ENCODE measurements around the gene RSPH3. TPM values are rescaled to one million over a fixed set of nuclear protein-coding genes. Genes with fewer than 3 reads are reported as not detected.

The RSPH3 gene
- total RNA-seq, 1 experiment from 2014 or later, result 16.6 TPM

DNA sequence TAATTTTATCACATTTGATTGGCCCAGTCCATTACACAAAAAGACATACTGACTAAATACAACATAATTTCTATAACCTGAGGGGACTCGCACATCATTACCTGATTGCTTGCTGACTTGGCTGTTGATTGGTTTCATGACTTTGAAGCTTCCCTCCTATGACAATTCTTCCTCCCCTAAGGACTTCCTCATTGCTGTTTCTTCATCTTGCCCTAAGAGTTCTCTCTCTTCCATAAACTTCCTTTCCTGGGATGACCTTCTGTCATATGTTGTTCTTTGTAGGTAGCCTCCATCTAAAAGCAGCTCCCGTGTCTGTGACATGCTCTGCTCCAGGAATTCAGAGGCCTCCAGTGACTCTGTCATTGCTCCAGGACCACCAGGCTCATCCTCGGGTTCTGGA is 22.6 kb downstream of the RSPH3 start:
- Histone ChIP-seq H3K27ac (no peak overlapping the region), H3K4me1 (replicated peaks; ENCODE audit: insufficient read depth) (peaks cover 8% of the 10 kb centered on the region), H2AFZ (no peak overlapping the region), H3K9me2 (ENCODE audit: insufficient read depth) (no peaks in the 10 kb centered on the region), H3K9me3 (ENCODE audit: insufficient read depth, low read depth) (0 out of 2 replicates have a peak, but pooled peaks cover 2% of the 10 kb centered on the region), H3F3A (ENCODE audit: insufficient read depth, low read depth) (0 out of 2 replicates have a peak, but pooled peaks cover 4% of the 10 kb centered on the region), H3K36me3 (ENCODE audit: low read depth) (peaks cover 22% of the 10 kb centered on the region), H3K4me3 (no peak overlapping the region), H4K20me1 (ENCODE audit: insufficient read depth) (no peaks in the 10 kb centered on the region), H3K4me2 (no peak overlapping the region), H3K79me2 (ENCODE audit: low read depth) (0 out of 2 replicates have a peak, but pooled peaks cover 3% of the 10 kb centered on the region), H3K27me3 (ENCODE audit: insufficient read depth, low read depth) (no peaks in the 10 kb centered on the region)
- CTCF ChIA-PET, result interaction anchor here (0.7 kb wide), 1 partner anchor 24 kb away, joined by 4 read pairs; no protein-coding TSS in a partner anchor
- POLR2A ChIA-PET (ENCODE audit: unreplicated experiment), result no interaction called here
- no peak for DNase-seq
- intact Hi-C loops (cut with micrococcal nuclease; ENCODE audit: unreplicated experiment), result loop anchor here (10.0 kb wide), 1 partner anchor 333 kb away; the partner anchor contains the start of gene DYNLT1
- no peak for TF ChIP-seq EZH2 (IDR thresholded peaks at IDR 0.05; ENCODE audit: low read depth)
- TF ChIP-seq, protein P1, sequence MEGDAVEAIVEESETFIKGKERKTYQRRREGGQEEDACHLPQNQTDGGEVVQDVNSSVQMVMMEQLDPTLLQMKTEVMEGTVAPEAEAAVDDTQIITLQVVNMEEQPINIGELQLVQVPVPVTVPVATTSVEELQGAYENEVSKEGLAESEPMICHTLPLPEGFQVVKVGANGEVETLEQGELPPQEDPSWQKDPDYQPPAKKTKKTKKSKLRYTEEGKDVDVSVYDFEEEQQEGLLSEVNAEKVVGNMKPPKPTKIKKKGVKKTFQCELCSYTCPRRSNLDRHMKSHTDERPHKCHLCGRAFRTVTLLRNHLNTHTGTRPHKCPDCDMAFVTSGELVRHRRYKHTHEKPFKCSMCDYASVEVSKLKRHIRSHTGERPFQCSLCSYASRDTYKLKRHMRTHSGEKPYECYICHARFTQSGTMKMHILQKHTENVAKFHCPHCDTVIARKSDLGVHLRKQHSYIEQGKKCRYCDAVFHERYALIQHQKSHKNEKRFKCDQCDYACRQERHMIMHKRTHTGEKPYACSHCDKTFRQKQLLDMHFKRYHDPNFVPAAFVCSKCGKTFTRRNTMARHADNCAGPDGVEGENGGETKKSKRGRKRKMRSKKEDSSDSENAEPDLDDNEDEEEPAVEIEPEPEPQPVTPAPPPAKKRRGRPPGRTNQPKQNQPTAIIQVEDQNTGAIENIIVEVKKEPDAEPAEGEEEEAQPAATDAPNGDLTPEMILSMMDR (conservative IDR thresholded peaks at IDR 0.05), result no peak
- BruUV-seq (replicated peaks), result no TSS peak

DNA sequence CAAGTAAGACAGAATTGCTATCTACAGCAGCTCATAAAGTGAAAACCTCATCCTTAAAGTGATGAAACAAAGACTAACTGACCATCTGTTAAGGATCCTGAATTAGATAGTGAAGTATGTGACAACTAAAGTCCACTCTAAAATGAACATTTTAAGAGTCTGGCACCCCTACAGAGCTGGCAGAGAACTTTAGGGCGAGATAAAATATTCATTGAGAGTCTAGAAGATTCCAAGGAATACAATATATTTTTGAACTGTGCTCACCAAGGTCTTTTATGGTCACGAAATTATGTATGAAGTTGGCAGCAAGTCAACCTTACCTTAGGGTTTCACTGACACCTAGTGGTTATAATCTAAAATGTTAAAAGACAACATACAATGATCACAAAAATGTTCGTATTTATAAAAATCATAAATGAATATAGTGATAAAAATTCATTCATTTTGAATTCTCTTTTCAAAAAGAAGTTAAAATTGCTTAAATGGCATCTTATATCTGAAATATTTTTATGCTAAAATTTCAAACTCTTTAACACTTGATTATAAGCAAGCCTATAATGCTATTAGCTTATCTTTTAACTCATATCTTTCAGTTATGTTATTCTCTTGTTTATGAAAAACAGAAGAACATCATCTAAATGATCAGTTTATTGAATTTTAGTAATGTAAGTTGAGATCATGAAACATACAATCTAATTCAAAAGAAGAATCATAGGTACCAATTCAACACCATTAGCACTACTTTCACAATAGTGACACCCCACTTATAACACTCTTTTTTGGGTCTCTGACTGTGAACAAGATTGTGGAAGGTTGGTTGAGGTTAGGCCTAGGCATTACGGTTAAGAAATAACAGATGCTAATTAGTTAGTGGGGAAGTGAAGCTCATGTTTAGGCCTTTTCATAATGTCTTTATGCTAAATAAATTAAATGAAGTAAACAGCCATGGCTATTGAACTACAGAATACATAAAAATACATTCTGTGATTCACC is 27.5 kb downstream of the RSPH3 start:
- Histone ChIP-seq H3K4me3 (no peak overlapping the region), H3K9me2 (ENCODE audit: insufficient read depth) (no peaks in the 10 kb centered on the region), H3K27me3 (ENCODE audit: insufficient read depth, low read depth) (no peaks in the 10 kb centered on the region), H3K9me3 (ENCODE audit: insufficient read depth, low read depth) (peaks cover 24% of the 10 kb centered on the region), H3K4me1 (replicated peaks; ENCODE audit: insufficient read depth) (peaks cover 6% of the 10 kb centered on the region), H3F3A (ENCODE audit: insufficient read depth, low read depth) (peaks cover 4% of the 10 kb centered on the region; the same call in 1 of the 2 replicates), H3K4me2 (peak overlapping the region; percentile 20), H3K36me3 (ENCODE audit: low read depth) (peaks cover 32% of the 10 kb centered on the region), H3K79me2 (ENCODE audit: low read depth) (peaks cover 15% of the 10 kb centered on the region), H2AFZ (no peak overlapping the region), H3K27ac (peak overlapping the region; percentile 42), H4K20me1 (ENCODE audit: insufficient read depth) (no peaks in the 10 kb centered on the region)
- intact Hi-C loops (cut with micrococcal nuclease; ENCODE audit: unreplicated experiment), result loop anchor here (1.0 to 10.0 kb wide), 7 partner anchors 60 to 328 kb away; partner anchors contain the start of gene DYNLT1
- TF ChIP-seq, protein P1 (conservative IDR thresholded peaks at IDR 0.05), result peak; percentile 82
- no peak for TF ChIP-seq EZH2 (IDR thresholded peaks at IDR 0.05; ENCODE audit: low read depth)
- BruUV-seq (replicated peaks), result no TSS peak
- peak; percentile 4 to 60 for DNase-seq
- ChIA-PET CTCF (interaction anchor here (0.8 kb wide), 1 partner anchor 118 kb away, joined by 3 read pairs; no protein-coding TSS in a partner anchor), POLR2A (ENCODE audit: unreplicated experiment) (interaction anchor here (0.6 kb wide), 1 partner anchor 169 kb away, joined by 3 read pairs; no protein-coding TSS in a partner anchor)

DNA sequence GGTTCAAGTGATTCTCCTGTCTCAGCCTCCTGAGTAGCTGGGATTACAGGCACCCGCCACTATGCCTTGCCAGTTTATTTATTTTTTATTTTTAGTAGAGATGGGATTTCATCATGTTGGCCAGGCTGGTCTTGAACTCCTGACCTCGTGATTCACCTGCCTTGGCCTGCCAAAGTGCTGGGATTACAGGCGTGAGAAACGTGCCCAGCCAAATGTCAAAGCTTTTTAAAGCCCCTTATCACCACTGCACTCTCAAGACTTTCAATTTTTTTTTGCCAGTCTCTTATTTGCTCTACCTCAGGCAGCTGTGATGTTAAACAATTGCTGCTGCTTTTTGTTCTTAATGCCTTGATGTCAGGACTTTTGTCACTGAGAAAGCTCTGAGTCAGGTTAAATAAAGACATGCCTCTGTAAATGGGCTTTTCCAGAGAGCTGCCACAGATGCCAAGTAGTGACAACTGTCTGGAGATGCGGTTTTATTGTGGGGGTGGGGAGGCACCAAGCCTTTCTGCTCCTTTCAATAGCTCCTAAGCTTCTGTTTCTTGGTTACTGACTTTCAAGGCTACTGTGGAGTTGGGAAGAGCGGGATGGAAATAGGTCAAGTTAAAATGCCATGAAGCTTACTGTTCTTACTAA is 29.2 kb downstream of the RSPH3 start:
- no TSS peak for BruUV-seq (replicated peaks)
- Histone ChIP-seq H3K9me2 (ENCODE audit: insufficient read depth) (no peaks in the 10 kb centered on the region), H3K36me3 (ENCODE audit: low read depth) (peaks cover 29% of the 10 kb centered on the region), H3K9me3 (ENCODE audit: insufficient read depth, low read depth) (peaks cover 30% of the 10 kb centered on the region), H3K4me3 (no peak overlapping the region), H2AFZ (no peak overlapping the region), H3K4me2 (no peak overlapping the region), H3K4me1 (replicated peaks; ENCODE audit: insufficient read depth) (peaks cover 6% of the 10 kb centered on the region), H3K79me2 (ENCODE audit: low read depth) (peaks cover 15% of the 10 kb centered on the region), H3K27ac (no peak overlapping the region), H3F3A (ENCODE audit: insufficient read depth, low read depth) (peaks cover 4% of the 10 kb centered on the region; the same call in 1 of the 2 replicates), H3K27me3 (ENCODE audit: insufficient read depth, low read depth) (no peaks in the 10 kb centered on the region), H4K20me1 (ENCODE audit: insufficient read depth) (no peaks in the 10 kb centered on the region)
- POLR2A ChIA-PET (ENCODE audit: unreplicated experiment), result interaction anchor here (0.6 to 1.1 kb wide), 2 partner anchors 117 to 167 kb away, joined by 3 to 4 read pairs; no protein-coding TSS in a partner anchor
- DNase-seq, result no peak
- intact Hi-C loops (cut with micrococcal nuclease; ENCODE audit: unreplicated experiment), result loop anchor here (5.0 to 10.0 kb wide), 3 partner anchors 58 to 326 kb away; partner anchors contain the start of gene DYNLT1
- TF ChIP-seq EZH2 (IDR thresholded peaks at IDR 0.05; ENCODE audit: low read depth), result no peak
- TF ChIP-seq, protein P1 (conservative IDR thresholded peaks at IDR 0.05), result no peak
- CTCF ChIA-PET, result interaction anchor here (0.7 kb wide), 1 partner anchor 170 kb away, joined by 3 read pairs; no protein-coding TSS in a partner anchor

Data from PC-9 (cell line).